Peyer's patch (tissue), 4 donors: Measurements from ENCODE around the gene FAM171A1.
"Not testable (repeated sequence)": the region's sequence is repeated elsewhere in the genome, so short reads cannot be mapped to it uniquely, and the experiment has no call there.

Experiments
- CTCF ChIP-seq, 6 experiments: fragments of 450-650 bp in 4 of 6; fragments of 200-600 bp in 2 of 6; sonication (generic) in 1 of 6; IDR thresholded peaks; one replicate each; pipeline ENCODE4 v1.5.1; 2017 to 2019; ENCODE audit warnings: antibody characterized with exemption in 6 of 6, mild to moderate bottlenecking in 3 of 6, moderate library complexity in 1 of 6
- POLR2A ChIP-seq, 2 donors: fragments of 450-650 bp; IDR thresholded peaks; one replicate each; pipeline ENCODE4 v1.5.1; 2017; ENCODE audit warnings: antibody characterized with exemption in 2 of 2, mild to moderate bottlenecking in 2 of 2, moderate library complexity in 2 of 2

GRCh38 chr10:15333181-15333580 lies 37.9 kb downstream of the FAM171A1 start:
- not testable (repeated sequence) for TF ChIP-seq CTCF, POLR2A (IDR thresholded peaks at IDR 0.05)
